Heart left ventricle (tissue), 16 donors: ENCODE measurements around the gene SBNO2. TPM values are rescaled to one million over a fixed set of nuclear protein-coding genes. Genes with fewer than 3 reads are reported as not detected.

Experiments used
- ATAC-seq, 4 donors: fragments of 200-7000 bp; cut with Tn5 transposase; one replicate each; pipeline ENCODE4 v1.9.1; 2020 to 2022; ENCODE audit warnings: moderate library complexity in 4 of 4, mild to moderate bottlenecking in 3 of 4, moderate number of reproducible peaks in 1 of 4
- DNase-seq, 5 donors: peaks; one replicate each; pipeline ENCODE4 v3.0.0-alpha.2; 2020
- H3K27ac ChIP-seq, 12 donors: fragments of 200-600 bp; sonication (generic) in 4 of 12; one replicate each; pipeline versions ENCODE4 v1.5.0 to v1.8.0; 2016 to 2022; ENCODE audit warnings: mild to moderate bottlenecking in 2 of 12
- H3K27me3 ChIP-seq, 9 donors: fragments of 200-600 bp; sonication (generic) in 2 of 9; one replicate each; pipeline versions ENCODE4 v1.5.1 to v1.8.0; 2016 to 2022; ENCODE audit warnings: mild to moderate bottlenecking in 3 of 9
- H3K36me3 ChIP-seq, 9 donors: fragments of 200-600 bp; sonication (generic) in 2 of 9; one replicate each; pipeline versions ENCODE4 v1.5.0 to v1.8.0; 2018 to 2022; ENCODE audit warnings: mild to moderate bottlenecking in 2 of 9
- H3K4me1 ChIP-seq, 12 donors: fragments of 200-600 bp; sonication (generic) in 4 of 12; one replicate each; pipeline versions ENCODE4 v1.5.0 to v1.8.0; 2016 to 2022; ENCODE audit warnings: mild to moderate bottlenecking in 3 of 12
- H3K4me3 ChIP-seq, 12 donors: fragments of 200-600 bp; sonication (generic) in 4 of 12; one replicate each; pipeline versions ENCODE4 v1.5.0 to v1.8.0; 2017 to 2022; ENCODE audit warnings: mild to moderate bottlenecking in 9 of 12, moderate library complexity in 4 of 12
- H3K9me3 ChIP-seq, 12 donors: fragments of 200-600 bp; sonication (generic) in 4 of 12; one replicate each; pipeline versions ENCODE4 v1.5.0 to v1.8.0; 2016 to 2022; ENCODE audit warnings: mild to moderate bottlenecking in 1 of 12
- POLR2A ChIP-seq, 2 donors: fragments of 450-650 bp; IDR thresholded peaks; one replicate each; pipeline ENCODE4 v1.6.1; 2017; ENCODE audit warnings: antibody characterized with exemption in 2 of 2, mild to moderate bottlenecking in 2 of 2, moderate library complexity in 2 of 2
- WGBS, 4 donors: extraction: QIAGEN DNeasy Blood & Tissue Kit in 2 of 4; methylation state at CpG; one replicate each; pipeline versions ENCODE4 v1.1.5 to v1.1.7; 2013 to 2018; 5-methylcytosine and 5-hydroxymethylcytosine counted together
- intact Hi-C, 10 donors: fragments of 100-400 bp; cut with DNase I; formaldehyde crosslinking; loops; one replicate each; pipeline versions ENCODE4 v1.11.1 to v1.14.2; 2022
- polyA plus RNA-seq, 2 donors: library from polyadenylated mRNA; stranded (reverse); fragments of 200-250 nt; gene quantifications; one replicate each; pipeline ENCODE4 v1.2.3, GENCODE V29; 2013
- total RNA-seq, 9 donors: library from RNA; depleted of rRNA in 2 of 9; stranded (reverse); fragments of >200 nt in 2 of 9; fragmentation: NEBNext Ultra II Directional in 3 of 9; extraction: Animal tissue kit (Norgen Biotek cat#: 25700) in 3 of 9; gene quantifications; one replicate each; pipeline versions ENCODE4 v1.1.0 to v1.2.4, GENCODE V29; 2016 to 2023
- TF ChIP-seq, protein P1 (sequence below), 12 donors: fragments of 200-600 bp; sonication (generic) in 4 of 12; IDR thresholded peaks; one replicate each; pipeline versions ENCODE4 v1.5.0 to v1.8.0; 2018 to 2022; ENCODE audit warnings: antibody characterized with exemption in 12 of 12, mild to moderate bottlenecking in 5 of 12
- donor health status: ischemic (EF 13 %, LVEDD 7.1; RV severe dilation, severe dysfunction).
- donor health status: healthy with polysubstance abuse.
- donor health status: DM: no; HTN: yes; CAD: no.
- donor health status: DM: no; HTN: no; CAD: no.
- donor health status: ischemic (EF 25% LVEDD 6.9; RV normal size, moderate dysfunction).
- donor health status: ischemic (EF 25% LVEDD 5.7; RV mildly dilated, moderate dysfunction).
- donor health status: healthy.
- donor health status: DM: yes; HTN: yes; CAD: no.
- donor health status: ischemic (EF 35%, LVEDD 5.7; RV mildly dilated, moderate dysfunction).
- donor health status: nonischemic (EF 11% LVEDD 7.7; RV severe dilation, severe dysfunction).
- donor health status: DM: yes; HTN: yes; CAD: no.
- donor health status: PGD.
- donor health status: ischemic (EF 29% LVEDD 5.4; RV normal size, mild dysfunction).
- donor health status: nonischemic (EF 23%, LVEDD 6.1; RV moderate dilation, normal function).

The SBNO2 gene
- total and polyA plus RNA-seq, 11 donors: 9.9 to 78.9 (median 18.7) TPM

GRCh38 chr19:1222394-1222793, 48.3 kb upstream of the SBNO2 start:
- TF ChIP-seq, protein P1, sequence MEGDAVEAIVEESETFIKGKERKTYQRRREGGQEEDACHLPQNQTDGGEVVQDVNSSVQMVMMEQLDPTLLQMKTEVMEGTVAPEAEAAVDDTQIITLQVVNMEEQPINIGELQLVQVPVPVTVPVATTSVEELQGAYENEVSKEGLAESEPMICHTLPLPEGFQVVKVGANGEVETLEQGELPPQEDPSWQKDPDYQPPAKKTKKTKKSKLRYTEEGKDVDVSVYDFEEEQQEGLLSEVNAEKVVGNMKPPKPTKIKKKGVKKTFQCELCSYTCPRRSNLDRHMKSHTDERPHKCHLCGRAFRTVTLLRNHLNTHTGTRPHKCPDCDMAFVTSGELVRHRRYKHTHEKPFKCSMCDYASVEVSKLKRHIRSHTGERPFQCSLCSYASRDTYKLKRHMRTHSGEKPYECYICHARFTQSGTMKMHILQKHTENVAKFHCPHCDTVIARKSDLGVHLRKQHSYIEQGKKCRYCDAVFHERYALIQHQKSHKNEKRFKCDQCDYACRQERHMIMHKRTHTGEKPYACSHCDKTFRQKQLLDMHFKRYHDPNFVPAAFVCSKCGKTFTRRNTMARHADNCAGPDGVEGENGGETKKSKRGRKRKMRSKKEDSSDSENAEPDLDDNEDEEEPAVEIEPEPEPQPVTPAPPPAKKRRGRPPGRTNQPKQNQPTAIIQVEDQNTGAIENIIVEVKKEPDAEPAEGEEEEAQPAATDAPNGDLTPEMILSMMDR (IDR thresholded peaks at IDR 0.05): no peak
- TF ChIP-seq POLR2A (IDR thresholded peaks at IDR 0.05): no peak
- H3K27me3 ChIP-seq: no peaks in the 10 kb centered on the region
- H3K27ac ChIP-seq: peak overlapping the region in 4 of 12 donors; percentile 35 to 70 (median 54)
- 83 to 95% (median 92%) methylated on average over 8 to 14 of the region's 14 CpGs for WGBS, 4 donors
- H3K36me3 ChIP-seq: peaks cover 0 to 74% (median 63%) of the 10 kb centered on the region in 9 donors
- intact Hi-C loops: no loop called here
- DNase-seq: no peak
- ATAC-seq: no peak
- H3K4me1 ChIP-seq: peaks cover 6 to 58% (median 40%) of the 10 kb centered on the region in 12 donors
- no peak overlapping the region for H3K4me3 ChIP-seq
- no peaks in the 10 kb centered on the region for H3K9me3 ChIP-seq

- WGBS, 4 donors: 88 to 91% (median 89%) methylated on average over 8 to 22 of the region's 22 CpGs
- intact Hi-C loops: loop anchor here in 2 of 10 donors (1.0 to 2.0 kb wide), 2 partner anchors 18 to 19 kb away; partner anchors contain the start of gene ATP5F1D (in 1 of the 2)
- peaks cover 0 to 69% (median 61%) of the 10 kb centered on the region in 9 donors for H3K36me3 ChIP-seq
- H3K4me1 ChIP-seq: peaks cover 6 to 63% (median 44%) of the 10 kb centered on the region in 12 donors
- H3K27ac ChIP-seq: peak overlapping the region in 9 of 12 donors; percentile 18 to 70 (median 29)
- no peak overlapping the region for H3K4me3 ChIP-seq
- H3K27me3 ChIP-seq: no peaks in the 10 kb centered on the region
- no peak for DNase-seq
- no peak for TF ChIP-seq POLR2A (IDR thresholded peaks at IDR 0.05)
- TF ChIP-seq, protein P1 (IDR thresholded peaks at IDR 0.05): no peak
- ATAC-seq: no peak
- no peaks in the 10 kb centered on the region for H3K9me3 ChIP-seq
Observed at GRCh38 chr19:1221904-1222255, 47.8 kb upstream of the SBNO2 start.

DNA sequence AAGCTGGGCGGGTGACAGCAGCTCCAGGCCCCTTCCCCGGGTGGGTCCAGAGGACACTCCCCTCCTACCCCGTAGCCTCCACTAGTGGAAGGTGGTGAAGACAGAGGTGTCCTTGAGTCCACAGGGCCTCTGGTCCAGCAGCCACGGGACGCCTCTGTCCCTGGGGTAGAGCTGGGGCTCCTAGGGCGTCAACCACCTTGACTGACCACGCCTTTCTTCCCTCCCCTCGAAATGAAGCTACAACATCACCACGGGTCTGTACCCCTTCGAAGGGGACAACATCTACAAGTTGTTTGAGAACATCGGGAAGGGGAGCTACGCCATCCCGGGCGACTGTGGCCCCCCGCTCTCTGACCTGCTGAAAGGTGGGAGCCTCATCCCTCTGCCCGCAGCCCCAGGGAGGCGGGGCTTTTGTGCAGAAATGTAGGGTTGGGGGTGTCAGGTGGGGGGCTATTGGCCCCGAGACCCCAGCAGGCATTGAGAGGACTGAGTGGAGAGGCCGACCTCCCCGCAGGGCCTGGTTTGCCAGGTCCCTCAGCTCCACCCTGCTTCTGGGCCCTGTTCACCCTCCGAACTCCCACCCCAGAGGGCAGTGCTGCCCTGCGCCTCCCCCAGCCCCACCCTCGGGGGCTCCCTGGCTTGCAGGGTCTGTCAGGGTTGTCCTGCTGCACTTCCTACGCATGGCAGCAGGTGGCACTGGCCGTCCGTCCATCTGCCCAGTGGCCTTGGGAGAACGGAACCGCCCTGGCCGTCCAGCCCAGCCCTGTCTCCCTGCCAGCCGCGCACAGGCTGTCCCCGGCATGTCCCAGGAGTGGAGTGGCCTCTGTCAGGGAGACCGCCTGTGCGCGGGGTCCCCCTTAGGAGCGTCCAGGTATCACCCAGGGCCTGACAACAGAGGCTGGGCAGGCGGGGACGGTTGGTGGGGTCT, 47.2 kb upstream of the SBNO2 start:
- H3K4me1 ChIP-seq: peaks cover 6 to 69% (median 50%) of the 10 kb centered on the region in 12 donors
- no peak overlapping the region for H3K4me3 ChIP-seq
- intact Hi-C loops: loop anchor here in 2 of 10 donors (1.0 to 2.0 kb wide), 2 partner anchors 19 to 20 kb away; partner anchors contain the start of gene ATP5F1D (in 1 of the 2)
- TF ChIP-seq, protein P1 (IDR thresholded peaks at IDR 0.05): peak; percentile 54 to 85 (median 72)
- TF ChIP-seq POLR2A (IDR thresholded peaks at IDR 0.05): no peak
- ATAC-seq (peak; percentile 62 to 74 (median 66)), DNase-seq (peak; percentile 73 to 88 (median 84))
- peaks cover 0 to 63% (median 56%) of the 10 kb centered on the region in 9 donors for H3K36me3 ChIP-seq
- peak overlapping the region in 9 of 12 donors; percentile 18 to 70 (median 35) for H3K27ac ChIP-seq
- H3K9me3 ChIP-seq: no peaks in the 10 kb centered on the region
- 62 to 65% (median 64%) methylated on average over 30 to 38 of the region's 38 CpGs for WGBS, 4 donors
- H3K27me3 ChIP-seq: no peaks in the 10 kb centered on the region

DNA sequence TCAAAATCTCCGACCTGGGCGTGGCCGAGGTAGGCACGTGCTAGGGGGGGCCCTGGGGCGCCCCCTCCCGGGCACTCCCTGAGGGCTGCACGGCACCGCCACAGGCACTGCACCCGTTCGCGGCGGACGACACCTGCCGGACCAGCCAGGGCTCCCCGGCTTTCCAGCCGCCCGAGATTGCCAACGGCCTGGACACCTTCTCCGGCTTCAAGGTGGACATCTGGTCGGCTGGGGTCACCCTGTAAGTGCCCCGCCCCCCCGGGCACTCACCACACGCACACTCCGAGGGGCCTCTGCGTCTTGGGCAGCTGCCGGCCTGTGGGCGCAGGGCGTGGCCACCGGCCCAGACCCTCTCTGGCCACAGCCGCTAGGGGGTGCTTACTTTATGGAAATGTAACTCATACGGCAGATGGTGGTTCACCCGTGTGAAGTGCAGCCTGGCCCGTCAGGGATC, 46.4 kb upstream of the SBNO2 start:
- H3K27me3 ChIP-seq: no peaks in the 10 kb centered on the region
- H3K9me3 ChIP-seq: no peaks in the 10 kb centered on the region
- H3K4me3 ChIP-seq: no peak overlapping the region
- intact Hi-C loops: loop anchor here in 1 of 10 donors (2.0 kb wide), 1 partner anchor 20 kb away; the partner anchor contains the start of gene ATP5F1D
- peaks cover 0 to 56% (median 51%) of the 10 kb centered on the region in 9 donors for H3K36me3 ChIP-seq
- TF ChIP-seq, protein P1 (IDR thresholded peaks at IDR 0.05): peak in 1 of 12 donors; percentile 11
- TF ChIP-seq POLR2A (IDR thresholded peaks at IDR 0.05): no peak
- 81 to 87% (median 86%) methylated on average over 17 to 33 of the region's 33 CpGs for WGBS, 4 donors
- DNase-seq (peak in 1 of 5 donors; percentile 53), ATAC-seq (no peak)
- H3K4me1 ChIP-seq: peaks cover 13 to 77% (median 57%) of the 10 kb centered on the region in 12 donors
- H3K27ac ChIP-seq: peak overlapping the region in 4 of 12 donors; percentile 18 to 96 (median 40)
